DOHH2 (cell line): ENCODE measurements around the gene DPEP3.

ENCODE experiments used
- CTCF ChIP-seq: fragments of 200-600 bp; sonication (generic); IDR thresholded peaks from one replicate; pipeline ENCODE4 v1.5.1; 2014; ENCODE audit warnings: antibody characterized with exemption, mild to moderate bottlenecking, low read depth, low read length; ENCODE audit not compliant: poor library complexity, severe bottlenecking
- EZH2phosphoT487 ChIP-seq: fragments of 200-600 bp; sonication (generic); IDR thresholded peaks from 2 replicates; pipeline ENCODE4 v1.6.1; 2017; ENCODE audit warnings: borderline replicate concordance, mild to moderate bottlenecking, antibody characterized with exemption, low read length, moderate library complexity, mixed read lengths

GRCh38 chr16:67988675-67989074 is 8.4 kb upstream of the DPEP3 start:
- TF ChIP-seq CTCF (no peak), EZH2phosphoT487 (no peak)
